K562 (cell line): ENCODE measurements around the gene SLC22A12. TPM values are rescaled to one million over a fixed set of nuclear protein-coding genes. Genes with fewer than 3 reads are reported as not detected.
A peak's percentile ranks its signal among the peaks of the same experiment; 100 is the strongest.

Source experiments
- BDP1 ChIP-seq: IDR thresholded peaks from 3 replicates; pipeline ENCODE4 v1.6.1; 2011; ENCODE audit not compliant: insufficient read length, insufficient read depth
- CBFA2T2 ChIP-seq: fragments of 450-650 bp; conservative IDR thresholded peaks from 2 replicates; pipeline ENCODE4 v1.6.1; 2017; ENCODE audit warnings: mild to moderate bottlenecking
- EP300 ChIP-seq: IDR thresholded peaks from 2 replicates; pipeline ENCODE4 v1.6.1; 2012; ENCODE audit warnings: low read length, improper control_type of control experiment
- FIP1L1 ChIP-seq: fragments of 200-400 bp; formaldehyde crosslinking; IDR thresholded peaks from 2 replicates; pipeline ENCODE4 v1.6.1; 2018; ENCODE audit warnings: mild to moderate bottlenecking, low read depth, low read length; ENCODE audit not compliant: poor library complexity, severe bottlenecking
- JUND ChIP-seq, 2 experiments: IDR thresholded peaks; 2 replicates in 1 of 2; 3 replicates in 1 of 2; pipeline ENCODE4 v1.6.1; 2011; ENCODE audit warnings: borderline replicate concordance in 2 of 2, low read depth in 2 of 2, low read length in 2 of 2, improper control_type of control experiment in 1 of 2, missing biosample characterization in 1 of 2, missing genetic modification characterization in 1 of 2, missing genetic modification reagents in 1 of 2
- RFX7 ChIP-seq: fragments of 250-450 bp; sonication (Bioruptor Pico); IDR thresholded peaks from 2 replicates; pipeline ENCODE4 v1.5.1; 2021; ENCODE audit warnings: mild to moderate bottlenecking
- RUNX1 ChIP-seq: sonication (generic); IDR thresholded peaks from 2 replicates; pipeline ENCODE4 v1.6.1; 2016; ENCODE audit warnings: antibody characterized with exemption, low read depth
- SAP30 ChIP-seq: fragments of 200-600 bp; sonication (generic); IDR thresholded peaks from 2 replicates; pipeline ENCODE4 v1.6.1; 2012; ENCODE audit warnings: borderline replicate concordance, low read depth, mild to moderate bottlenecking, moderate library complexity, low read length, control low read depth, inconsistent platforms; ENCODE audit not compliant: insufficient read depth, poor library complexity, severe bottlenecking
- ZNF224 ChIP-seq: sonication (generic); formaldehyde crosslinking; IDR thresholded peaks from 2 replicates; pipeline ENCODE4 v1.8.0; 2022; ENCODE audit warnings: mild to moderate bottlenecking, missing genetic modification reagents
- ZNF316 ChIP-seq: fragments of 450-650 bp; IDR thresholded peaks from 2 replicates; pipeline ENCODE4 v1.6.1; 2016
- ZNF507 ChIP-seq: conservative IDR thresholded peaks from 2 replicates; pipeline ENCODE4 v1.6.1; 2017; ENCODE audit warnings: missing genetic modification characterization, missing compliant biosample characterization
- ZNF79 ChIP-seq: fragments of 250-450 bp; sonication (Bioruptor Pico); IDR thresholded peaks from 2 replicates; pipeline ENCODE4 v1.4.0; 2020; ENCODE audit warnings: low read depth, mild to moderate bottlenecking, moderate library complexity
- polyA plus RNA-seq, 8 experiments: library from polyadenylated mRNA; depleted of rRNA in 4 of 8; stranded (reverse) in 5 of 8; unstranded in 3 of 8; fragments of >200 nt; fragmentation: Nextera tagmentation in 2 of 8; fragmentation: Illumina TruSeq in 1 of 8; extraction: Ambion mirVana in 2 of 8; extraction: Trizol in 1 of 8; gene quantifications; 2 replicates each; pipeline versions ENCODE4 v1.2.1 to v1.2.3, GENCODE V29; 2011 to 2014; ENCODE audit warnings: inconsistent platforms in 1 of 8, missing spikeins in 1 of 8
- total RNA-seq, 7 experiments: library from RNA; depleted of rRNA in 6 of 7; stranded (reverse); fragments of >200 nt in 6 of 7; fragmentation: Illumina TruSeq in 2 of 7; extraction: Trizol in 2 of 7; gene quantifications; 2 replicates each; pipeline versions ENCODE4 v1.2.1 to v1.2.3, GENCODE V29; 2011 to 2021; ENCODE audit warnings: low replicate concordance in 1 of 7
- TF ChIP-seq, protein P1 (sequence below): fragments of 250-450 bp; sonication (Bioruptor Pico); IDR thresholded peaks from 2 replicates; pipeline ENCODE4 v1.8.0; 2022; ENCODE audit warnings: inconsistent platforms, mild to moderate bottlenecking, moderate library complexity, borderline replicate concordance
- TF ChIP-seq, protein P2 (sequence below): sonication (generic); formaldehyde crosslinking; IDR thresholded peaks from 2 replicates; pipeline ENCODE4 v1.8.1; 2022; ENCODE audit warnings: missing genetic modification reagents
- TF ChIP-seq, protein P3 (sequence below): sonication (generic); formaldehyde crosslinking; IDR thresholded peaks from 2 replicates; pipeline ENCODE4 v1.8.0; 2022; ENCODE audit warnings: mild to moderate bottlenecking, low read depth, missing genetic modification reagents
- TF ChIP-seq, protein P4 (sequence below), 2 experiments: fragments of 450-650 bp; IDR thresholded peaks; 2 replicates each; pipeline ENCODE4 v1.6.1; 2018; ENCODE audit warnings: mild to moderate bottlenecking in 2 of 2, low read depth in 1 of 2; ENCODE audit not compliant: partially characterized antibody in 2 of 2

SLC22A12 gene
- total and polyA plus RNA-seq, 9 of the 15 experiments (the other 6 are each of a cell fraction or from before 2014, with no cell fraction given), result not detected

DNA sequence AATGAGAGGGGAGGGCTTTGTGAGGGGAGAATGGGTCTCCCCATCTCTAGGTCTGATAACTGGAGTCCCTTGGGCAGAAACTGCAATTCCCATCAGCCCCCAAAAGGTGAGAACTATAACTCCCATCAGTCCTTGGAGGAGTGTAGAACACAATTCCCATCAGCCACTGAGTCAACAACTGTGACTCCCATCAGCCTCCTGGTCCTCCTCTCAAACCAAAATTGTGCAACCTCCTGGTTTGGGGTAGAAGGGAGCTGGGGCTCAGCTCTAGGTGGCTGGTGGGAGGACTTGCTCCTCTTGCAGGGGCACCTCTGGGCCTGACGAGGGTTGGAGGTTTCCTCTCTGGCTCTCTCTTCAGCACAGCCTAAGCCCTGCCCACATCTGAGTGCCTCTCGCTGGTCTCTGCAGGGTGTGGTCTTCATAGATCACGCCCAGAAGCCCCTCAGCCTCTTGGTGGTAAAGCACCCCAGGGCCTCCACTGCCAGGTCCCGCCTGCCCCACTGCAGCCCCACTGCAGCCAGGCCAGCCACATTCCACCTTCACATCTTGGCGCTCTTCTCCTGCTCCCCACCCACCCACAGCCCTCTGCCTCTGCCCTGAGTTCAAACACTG lies 18.5 kb downstream of the SLC22A12 start (continued):
- TF ChIP-seq, protein P1, sequence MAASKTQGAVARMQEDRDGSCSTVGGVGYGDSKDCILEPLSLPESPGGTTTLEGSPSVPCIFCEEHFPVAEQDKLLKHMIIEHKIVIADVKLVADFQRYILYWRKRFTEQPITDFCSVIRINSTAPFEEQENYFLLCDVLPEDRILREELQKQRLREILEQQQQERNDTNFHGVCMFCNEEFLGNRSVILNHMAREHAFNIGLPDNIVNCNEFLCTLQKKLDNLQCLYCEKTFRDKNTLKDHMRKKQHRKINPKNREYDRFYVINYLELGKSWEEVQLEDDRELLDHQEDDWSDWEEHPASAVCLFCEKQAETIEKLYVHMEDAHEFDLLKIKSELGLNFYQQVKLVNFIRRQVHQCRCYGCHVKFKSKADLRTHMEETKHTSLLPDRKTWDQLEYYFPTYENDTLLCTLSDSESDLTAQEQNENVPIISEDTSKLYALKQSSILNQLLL, result no peak
- TF ChIP-seq, protein P2, sequence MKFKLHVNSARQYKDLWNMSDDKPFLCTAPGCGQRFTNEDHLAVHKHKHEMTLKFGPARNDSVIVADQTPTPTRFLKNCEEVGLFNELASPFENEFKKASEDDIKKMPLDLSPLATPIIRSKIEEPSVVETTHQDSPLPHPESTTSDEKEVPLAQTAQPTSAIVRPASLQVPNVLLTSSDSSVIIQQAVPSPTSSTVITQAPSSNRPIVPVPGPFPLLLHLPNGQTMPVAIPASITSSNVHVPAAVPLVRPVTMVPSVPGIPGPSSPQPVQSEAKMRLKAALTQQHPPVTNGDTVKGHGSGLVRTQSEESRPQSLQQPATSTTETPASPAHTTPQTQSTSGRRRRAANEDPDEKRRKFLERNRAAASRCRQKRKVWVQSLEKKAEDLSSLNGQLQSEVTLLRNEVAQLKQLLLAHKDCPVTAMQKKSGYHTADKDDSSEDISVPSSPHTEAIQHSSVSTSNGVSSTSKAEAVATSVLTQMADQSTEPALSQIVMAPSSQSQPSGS (CRISPR knock-in tag), result no peak
- TF ChIP-seq CBFA2T2, result no peak
- no peak for TF ChIP-seq RFX7 (CRISPR knock-in tag)
- no peak for TF ChIP-seq EP300
- TF ChIP-seq ZNF316, result no peak
- TF ChIP-seq RUNX1, result no peak
- TF ChIP-seq FIP1L1, result no peak
- no peak for TF ChIP-seq BDP1
- TF ChIP-seq ZNF79, result no peak
- no peak for TF ChIP-seq ZNF224 (CRISPR knock-in tag)
- peak; percentile 32; the same call in 1 of the 2 replicates for TF ChIP-seq JUND (IDR thresholded peaks at IDR 0.05; ENCODE audit: borderline replicate concordance, low read depth, low read length)
- no peak for TF ChIP-seq JUND (tag; IDR thresholded peaks at IDR 0.05; ENCODE audit: borderline replicate concordance, low read depth, low read length)
- no peak for TF ChIP-seq SAP30
- TF ChIP-seq, protein P3, sequence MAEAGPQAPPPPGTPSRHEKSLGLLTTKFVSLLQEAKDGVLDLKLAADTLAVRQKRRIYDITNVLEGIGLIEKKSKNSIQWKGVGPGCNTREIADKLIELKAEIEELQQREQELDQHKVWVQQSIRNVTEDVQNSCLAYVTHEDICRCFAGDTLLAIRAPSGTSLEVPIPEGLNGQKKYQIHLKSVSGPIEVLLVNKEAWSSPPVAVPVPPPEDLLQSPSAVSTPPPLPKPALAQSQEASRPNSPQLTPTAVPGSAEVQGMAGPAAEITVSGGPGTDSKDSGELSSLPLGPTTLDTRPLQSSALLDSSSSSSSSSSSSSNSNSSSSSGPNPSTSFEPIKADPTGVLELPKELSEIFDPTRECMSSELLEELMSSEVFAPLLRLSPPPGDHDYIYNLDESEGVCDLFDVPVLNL (CRISPR knock-in tag), result no peak
- TF ChIP-seq, protein P4, sequence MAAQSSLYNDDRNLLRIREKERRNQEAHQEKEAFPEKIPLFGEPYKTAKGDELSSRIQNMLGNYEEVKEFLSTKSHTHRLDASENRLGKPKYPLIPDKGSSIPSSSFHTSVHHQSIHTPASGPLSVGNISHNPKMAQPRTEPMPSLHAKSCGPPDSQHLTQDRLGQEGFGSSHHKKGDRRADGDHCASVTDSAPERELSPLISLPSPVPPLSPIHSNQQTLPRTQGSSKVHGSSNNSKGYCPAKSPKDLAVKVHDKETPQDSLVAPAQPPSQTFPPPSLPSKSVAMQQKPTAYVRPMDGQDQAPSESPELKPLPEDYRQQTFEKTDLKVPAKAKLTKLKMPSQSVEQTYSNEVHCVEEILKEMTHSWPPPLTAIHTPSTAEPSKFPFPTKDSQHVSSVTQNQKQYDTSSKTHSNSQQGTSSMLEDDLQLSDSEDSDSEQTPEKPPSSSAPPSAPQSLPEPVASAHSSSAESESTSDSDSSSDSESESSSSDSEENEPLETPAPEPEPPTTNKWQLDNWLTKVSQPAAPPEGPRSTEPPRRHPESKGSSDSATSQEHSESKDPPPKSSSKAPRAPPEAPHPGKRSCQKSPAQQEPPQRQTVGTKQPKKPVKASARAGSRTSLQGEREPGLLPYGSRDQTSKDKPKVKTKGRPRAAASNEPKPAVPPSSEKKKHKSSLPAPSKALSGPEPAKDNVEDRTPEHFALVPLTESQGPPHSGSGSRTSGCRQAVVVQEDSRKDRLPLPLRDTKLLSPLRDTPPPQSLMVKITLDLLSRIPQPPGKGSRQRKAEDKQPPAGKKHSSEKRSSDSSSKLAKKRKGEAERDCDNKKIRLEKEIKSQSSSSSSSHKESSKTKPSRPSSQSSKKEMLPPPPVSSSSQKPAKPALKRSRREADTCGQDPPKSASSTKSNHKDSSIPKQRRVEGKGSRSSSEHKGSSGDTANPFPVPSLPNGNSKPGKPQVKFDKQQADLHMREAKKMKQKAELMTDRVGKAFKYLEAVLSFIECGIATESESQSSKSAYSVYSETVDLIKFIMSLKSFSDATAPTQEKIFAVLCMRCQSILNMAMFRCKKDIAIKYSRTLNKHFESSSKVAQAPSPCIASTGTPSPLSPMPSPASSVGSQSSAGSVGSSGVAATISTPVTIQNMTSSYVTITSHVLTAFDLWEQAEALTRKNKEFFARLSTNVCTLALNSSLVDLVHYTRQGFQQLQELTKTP (IDR thresholded peaks at IDR 0.05; ENCODE audit: low read depth in 1 of 2, partially characterized antibody in 2 of 2), result peak in 1 of 2 experiments; percentile 95
- no peak for TF ChIP-seq ZNF507
